ENCODE data around the gene PFKP.
"Not testable (repeated sequence)": the region's sequence is repeated elsewhere in the genome, so short reads cannot be mapped to it uniquely, and the experiment has no call there.

PFKP gene

GRCh38 chr10:3169271-3169670, 101.9 kb downstream of the PFKP start:
- DNase-seq, result no peak

DNA sequence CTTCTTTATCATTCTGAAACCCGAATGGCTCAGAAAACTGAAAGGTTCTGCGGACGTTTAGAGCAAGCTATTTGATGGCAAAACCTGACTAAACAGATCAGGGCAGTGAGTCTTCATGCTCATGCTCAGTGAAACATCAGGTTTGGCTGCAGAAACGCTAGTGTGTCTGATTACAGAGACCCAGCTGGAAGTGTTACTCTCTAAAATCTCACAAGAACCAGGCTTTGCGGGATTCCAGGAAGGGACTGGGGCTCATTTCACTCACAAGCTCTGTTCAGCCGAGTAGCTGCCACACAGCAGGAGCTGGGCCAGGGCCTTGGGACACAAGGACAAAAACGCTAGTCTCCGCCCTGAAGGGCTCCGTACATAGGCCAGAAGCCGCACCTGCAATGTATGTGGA, 102.3 kb downstream of the PFKP start:
- DNase-seq, result no peak

DNA sequence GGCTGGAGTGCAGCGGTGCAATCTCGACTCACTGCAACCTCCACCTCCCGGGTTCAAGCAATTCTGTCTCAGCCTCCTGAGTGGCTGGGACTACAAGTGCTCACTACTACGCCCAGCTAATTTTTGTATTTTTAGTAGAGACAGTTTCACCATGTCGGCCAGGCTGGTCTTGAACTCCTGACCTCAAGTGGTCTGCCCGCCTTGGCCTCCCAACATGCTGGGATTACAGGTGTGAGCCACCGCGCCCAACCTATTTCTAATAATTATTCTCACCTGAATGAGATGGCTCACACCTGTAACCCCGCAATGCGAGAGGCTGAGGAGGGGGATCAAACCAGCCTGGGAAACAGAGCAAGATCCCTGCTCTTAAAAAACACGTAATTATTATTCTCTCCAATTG, 104.1 kb downstream of the PFKP start:
- DNase-seq, result not testable (repeated sequence)

- DNase-seq, result peak; percentile 66 to 69
Measured at GRCh38 chr10:3172081-3172445, 104.7 kb downstream of the PFKP start.

DNA sequence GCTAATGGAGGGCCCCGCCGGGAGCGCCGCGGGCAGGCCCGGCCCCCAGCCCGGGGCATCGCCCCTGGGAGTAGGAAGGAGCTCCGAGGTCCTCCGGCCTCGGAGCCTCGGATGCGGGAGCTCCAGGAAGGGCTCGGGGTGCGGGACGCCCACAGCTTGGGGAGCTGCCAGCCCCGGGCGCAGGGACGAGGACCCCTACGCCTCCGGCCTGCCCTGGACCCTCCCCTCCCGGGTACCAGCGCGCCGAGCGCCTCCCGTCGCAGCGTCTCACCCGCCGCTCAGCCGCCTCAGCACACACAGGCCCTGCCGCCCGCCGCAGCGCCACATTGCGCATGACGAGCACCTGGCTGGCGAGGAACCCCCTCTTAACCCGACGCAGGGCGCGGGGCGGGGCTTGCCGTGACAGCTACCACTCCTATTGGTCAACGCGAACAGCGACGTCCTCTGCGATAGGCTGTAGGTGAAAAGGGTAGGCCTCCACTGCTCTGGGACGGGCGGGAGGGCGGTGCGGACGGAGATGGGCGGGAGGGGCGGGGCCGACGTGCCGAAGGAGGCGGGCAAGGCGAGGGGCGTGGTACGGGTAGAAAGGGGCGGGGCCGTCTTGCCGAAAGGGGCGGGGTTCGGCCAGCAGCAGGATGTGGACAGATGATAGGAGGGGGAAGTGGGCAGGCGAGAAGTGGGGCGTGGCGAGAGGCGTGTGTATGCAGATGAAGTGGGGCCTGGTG, 105.3 kb downstream of the PFKP start, which contains the start of gene PITRM1:
Gene PITRM1, minus strand, starts transcription at position 337 of the 725 bp plus-strand sequence. Its CDS starts 10 bp downstream, at position 327.
- DNase-seq, result peak; percentile 98 to 100

- no peak for DNase-seq
Measured at GRCh38 chr10:3173171-3173878, 106.0 kb downstream of the PFKP start.

GRCh38 chr10:3178042-3178441, 110.7 kb downstream of the PFKP start:
- DNase-seq, result no peak

- DNase-seq, result no peak
Measured at GRCh38 chr10:3179174-3179573, 111.8 kb downstream of the PFKP start.

- no peak for DNase-seq
Measured at GRCh38 chr10:3180355-3181025, 113.1 kb downstream of the PFKP start.

DNA sequence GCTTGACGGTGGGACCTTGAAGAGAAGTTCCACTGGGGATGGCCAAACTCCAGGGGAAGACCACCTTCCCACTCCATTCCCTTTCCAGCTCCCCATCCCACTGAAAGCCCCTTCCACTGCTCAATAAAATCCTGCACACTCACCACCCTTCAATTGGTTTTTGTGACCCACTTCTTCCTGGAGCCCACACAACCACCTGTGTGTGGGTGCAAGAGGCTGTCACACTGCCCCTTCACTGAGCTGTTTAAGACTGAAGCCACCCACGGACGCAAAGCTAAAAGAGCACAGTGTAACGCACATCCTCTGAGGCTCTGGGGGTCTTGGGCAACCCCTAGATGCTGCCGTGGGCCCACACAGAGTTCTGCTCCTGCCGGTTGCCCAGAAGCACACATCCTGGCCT, 118.0 kb downstream of the PFKP start:
- peak in 1 of 2 donors; percentile 25 for DNase-seq

- peak; percentile 45 to 51 for DNase-seq
Measured at GRCh38 chr10:3186368-3186767, 119.0 kb downstream of the PFKP start.

Measured in activated CD4-positive, alpha-beta T cell treated with anti-CD3 and anti-CD28 coated beads for 4 hours (primary cell).